Hepatocyte (in vitro differentiated cells): ENCODE data around the gene MGARP. TPM values are rescaled to one million over a fixed set of nuclear protein-coding genes. Genes with fewer than 3 reads are reported as not detected.

ENCODE experiments used
- DNase-seq: peaks from one replicate; pipeline ENCODE4 v3.0.0-alpha.2; 2016; ENCODE audit warnings: low spot score
- H2AFZ ChIP-seq: fragments of 200-600 bp; sonication (generic); 2 replicates; pipeline ENCODE4 v1.6.0; 2016; ENCODE audit warnings: antibody characterized with exemption, mild to moderate bottlenecking
- H3K27ac ChIP-seq: fragments of 200-600 bp; sonication (generic); 2 replicates; pipeline ENCODE4 v1.5.1; 2016; ENCODE audit warnings: mild to moderate bottlenecking
- H3K27me3 ChIP-seq: fragments of 200-600 bp; sonication (generic); 2 replicates; pipeline ENCODE4 v1.6.1; 2016
- H3K36me3 ChIP-seq: fragments of 200-600 bp; sonication (generic); replicated peaks from 2 replicates; pipeline ENCODE4 v1.5.1; 2016; ENCODE audit warnings: low read depth; ENCODE audit not compliant: insufficient read depth
- H3K4me1 ChIP-seq: fragments of 200-600 bp; sonication (generic); 2 replicates; pipeline ENCODE4 v1.5.1; 2016; ENCODE audit warnings: mild to moderate bottlenecking, moderate library complexity; ENCODE audit not compliant: insufficient read depth
- H3K4me2 ChIP-seq: fragments of 200-600 bp; sonication (generic); 2 replicates; pipeline ENCODE4 v1.6.0; 2016
- H3K4me3 ChIP-seq: fragments of 200-600 bp; sonication (generic); 2 replicates; pipeline ENCODE4 v1.5.1; 2016; ENCODE audit warnings: mild to moderate bottlenecking
- H3K79me2 ChIP-seq: fragments of 200-600 bp; sonication (generic); 2 replicates; pipeline ENCODE4 v1.6.0; 2017; ENCODE audit warnings: mild to moderate bottlenecking
- H3K9me2 ChIP-seq: fragments of 200-600 bp; sonication (generic); replicated peaks from 2 replicates; pipeline ENCODE4 v1.6.0; 2017; ENCODE audit warnings: mild to moderate bottlenecking; ENCODE audit not compliant: insufficient read depth
- H3K9me3 ChIP-seq: fragments of 200-600 bp; sonication (generic); 2 replicates; pipeline ENCODE4 v1.5.1; 2016; ENCODE audit warnings: low read depth, mild to moderate bottlenecking
- H4K20me1 ChIP-seq: fragments of 200-600 bp; sonication (generic); 2 replicates; pipeline ENCODE4 v1.6.0; 2016; ENCODE audit warnings: mild to moderate bottlenecking; ENCODE audit not compliant: insufficient read depth, poor library complexity, severe bottlenecking
- EZH2 ChIP-seq: fragments of 200-600 bp; sonication (generic); IDR thresholded peaks from 2 replicates; pipeline ENCODE4 v1.6.1; 2016; ENCODE audit warnings: antibody characterized with exemption, mild to moderate bottlenecking, borderline replicate concordance
- EZH2phosphoT487 ChIP-seq: fragments of 200-600 bp; sonication (generic); IDR thresholded peaks from one replicate; pipeline ENCODE4 v1.6.1; 2018; ENCODE audit warnings: antibody characterized with exemption, mild to moderate bottlenecking, low read depth, moderate library complexity; ENCODE audit not compliant: unreplicated experiment, severe bottlenecking
- WGBS: methylation state at CpG from one replicate; pipeline ENCODE4 v1.1.6; 2016; ENCODE audit warnings: low lambda C conversion rate; ENCODE audit errors: missing lambda C conversion rate; 5-methylcytosine and 5-hydroxymethylcytosine counted together
- polyA plus RNA-seq: library from polyadenylated mRNA; unstranded; fragments of >200 nt; fragmentation: Nextera tagmentation; extraction: Ambion mirVana; gene quantifications from 2 replicates; pipeline ENCODE4 v1.2.1, GENCODE V29; 2016
- total RNA-seq: library from RNA; depleted of rRNA; stranded (reverse); fragments of >200 nt; gene quantifications from 2 replicates; pipeline ENCODE4 v1.2.3, GENCODE V29; 2014
- TF ChIP-seq, protein P1 (sequence below): fragments of 200-600 bp; sonication (generic); IDR thresholded peaks from 2 replicates; pipeline ENCODE4 v1.5.1; 2016; ENCODE audit warnings: antibody characterized with exemption, mild to moderate bottlenecking; ENCODE audit not compliant: poor library complexity

Gene MGARP
- total and polyA plus RNA-seq, 2 experiments from 2014 or later = 0.90 to 4.3 TPM

DNA sequence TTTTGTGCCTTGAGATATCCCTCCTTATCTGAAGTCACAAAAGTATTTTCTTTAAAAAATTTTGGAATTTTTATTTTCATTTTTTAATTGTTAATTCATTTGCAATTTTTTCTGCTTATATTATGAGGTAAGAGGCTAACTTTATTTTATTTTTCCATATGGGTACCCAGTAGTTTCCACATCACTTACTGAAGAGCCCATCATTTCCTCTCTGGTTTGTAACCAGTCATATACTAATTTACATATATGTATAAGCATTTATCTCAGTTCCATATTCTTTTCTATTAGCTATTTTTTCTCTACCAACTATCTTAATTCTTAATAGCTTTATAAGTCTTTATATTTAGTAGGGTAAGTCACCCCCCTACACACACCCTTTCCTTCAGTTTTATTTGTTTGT, 27.0 kb downstream of the MGARP start:
- no peak for DNase-seq
- no peaks in the 10 kb centered on the region for H3K9me3 ChIP-seq
- no peak overlapping the region for H3K27ac ChIP-seq
- H3K4me3 ChIP-seq = no peak overlapping the region
- no peaks in the 10 kb centered on the region for H3K36me3 ChIP-seq
- H3K27me3 ChIP-seq = no peaks in the 10 kb centered on the region
- H3K9me2 ChIP-seq = no peaks in the 10 kb centered on the region
- no peak overlapping the region for H3K4me2 ChIP-seq
- H4K20me1 ChIP-seq = no peaks in the 10 kb centered on the region
- H3K79me2 ChIP-seq = no peaks in the 10 kb centered on the region
- TF ChIP-seq, protein P1, sequence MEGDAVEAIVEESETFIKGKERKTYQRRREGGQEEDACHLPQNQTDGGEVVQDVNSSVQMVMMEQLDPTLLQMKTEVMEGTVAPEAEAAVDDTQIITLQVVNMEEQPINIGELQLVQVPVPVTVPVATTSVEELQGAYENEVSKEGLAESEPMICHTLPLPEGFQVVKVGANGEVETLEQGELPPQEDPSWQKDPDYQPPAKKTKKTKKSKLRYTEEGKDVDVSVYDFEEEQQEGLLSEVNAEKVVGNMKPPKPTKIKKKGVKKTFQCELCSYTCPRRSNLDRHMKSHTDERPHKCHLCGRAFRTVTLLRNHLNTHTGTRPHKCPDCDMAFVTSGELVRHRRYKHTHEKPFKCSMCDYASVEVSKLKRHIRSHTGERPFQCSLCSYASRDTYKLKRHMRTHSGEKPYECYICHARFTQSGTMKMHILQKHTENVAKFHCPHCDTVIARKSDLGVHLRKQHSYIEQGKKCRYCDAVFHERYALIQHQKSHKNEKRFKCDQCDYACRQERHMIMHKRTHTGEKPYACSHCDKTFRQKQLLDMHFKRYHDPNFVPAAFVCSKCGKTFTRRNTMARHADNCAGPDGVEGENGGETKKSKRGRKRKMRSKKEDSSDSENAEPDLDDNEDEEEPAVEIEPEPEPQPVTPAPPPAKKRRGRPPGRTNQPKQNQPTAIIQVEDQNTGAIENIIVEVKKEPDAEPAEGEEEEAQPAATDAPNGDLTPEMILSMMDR = no peak
- TF ChIP-seq EZH2phosphoT487 = no peak
- no peak for TF ChIP-seq EZH2
- H2AFZ ChIP-seq = no peak overlapping the region
- no peaks in the 10 kb centered on the region for H3K4me1 ChIP-seq

DNA sequence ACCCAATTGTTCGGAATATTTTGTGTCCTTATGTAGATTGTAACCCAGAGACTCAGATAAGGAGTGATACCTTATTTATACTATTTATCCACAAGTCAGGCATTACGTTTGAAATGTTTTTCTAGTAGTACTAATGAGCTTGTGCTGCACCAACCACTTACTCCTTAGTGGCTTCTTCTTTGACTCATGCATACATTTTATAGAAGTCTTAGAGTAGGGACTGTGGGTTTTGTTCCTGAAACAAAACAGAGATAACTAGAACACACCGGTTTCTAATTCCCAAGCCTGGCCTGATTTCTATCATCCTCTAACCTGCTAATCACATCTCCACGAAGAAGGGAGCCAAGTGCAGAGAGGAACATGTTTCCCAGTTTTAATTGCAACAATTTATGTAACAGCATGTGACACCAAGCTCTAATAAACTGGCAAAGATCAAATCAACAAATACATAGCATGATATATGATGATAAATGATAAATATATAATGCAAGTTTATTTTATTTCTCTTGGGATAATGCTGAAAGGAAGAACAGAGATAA, 32.3 kb downstream of the MGARP start:
- Histone ChIP-seq H3K4me3 (no peak overlapping the region), H2AFZ (no peak overlapping the region), H3K9me2 (no peaks in the 10 kb centered on the region), H4K20me1 (no peaks in the 10 kb centered on the region), H3K9me3 (no peaks in the 10 kb centered on the region), H3K4me1 (no peaks in the 10 kb centered on the region), H3K27ac (no peak overlapping the region), H3K79me2 (no peaks in the 10 kb centered on the region), H3K36me3 (no peaks in the 10 kb centered on the region), H3K27me3 (no peaks in the 10 kb centered on the region), H3K4me2 (no peak overlapping the region)
- TF ChIP-seq EZH2phosphoT487 (no peak), EZH2 (no peak)
- TF ChIP-seq, protein P1 = no peak
- no peak for DNase-seq
- 65% methylated on average over 4 of the region's 4 CpGs for WGBS

DNA sequence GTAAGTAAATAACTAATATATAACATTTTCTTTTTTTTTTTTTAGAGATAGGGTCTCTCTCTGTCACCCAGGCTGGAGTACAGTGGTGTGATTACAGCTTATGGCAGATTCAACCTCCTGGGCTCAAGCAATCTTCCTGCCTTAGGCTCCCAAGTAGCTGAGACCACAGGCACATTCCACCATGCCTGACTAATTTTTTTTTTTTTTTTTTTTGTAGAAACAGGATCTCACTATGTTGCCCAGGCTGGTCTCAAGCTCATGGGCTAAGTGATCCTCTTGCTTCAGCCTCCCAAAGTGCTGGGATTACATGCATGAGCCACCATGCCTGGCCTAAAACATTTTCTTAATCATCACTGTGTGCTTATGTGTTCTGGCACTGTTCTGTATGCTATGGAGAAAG, 32.8 kb downstream of the MGARP start:
- Histone ChIP-seq H2AFZ (no peak overlapping the region), H3K27me3 (no peaks in the 10 kb centered on the region), H3K4me3 (no peak overlapping the region), H3K9me3 (no peaks in the 10 kb centered on the region), H3K27ac (no peak overlapping the region), H3K9me2 (no peaks in the 10 kb centered on the region), H3K4me2 (no peak overlapping the region), H3K4me1 (no peaks in the 10 kb centered on the region), H4K20me1 (no peaks in the 10 kb centered on the region), H3K79me2 (no peaks in the 10 kb centered on the region), H3K36me3 (no peaks in the 10 kb centered on the region)
- no peak for DNase-seq
- TF ChIP-seq EZH2 = no peak
- TF ChIP-seq EZH2phosphoT487 = no peak
- TF ChIP-seq, protein P1 = no peak

DNA sequence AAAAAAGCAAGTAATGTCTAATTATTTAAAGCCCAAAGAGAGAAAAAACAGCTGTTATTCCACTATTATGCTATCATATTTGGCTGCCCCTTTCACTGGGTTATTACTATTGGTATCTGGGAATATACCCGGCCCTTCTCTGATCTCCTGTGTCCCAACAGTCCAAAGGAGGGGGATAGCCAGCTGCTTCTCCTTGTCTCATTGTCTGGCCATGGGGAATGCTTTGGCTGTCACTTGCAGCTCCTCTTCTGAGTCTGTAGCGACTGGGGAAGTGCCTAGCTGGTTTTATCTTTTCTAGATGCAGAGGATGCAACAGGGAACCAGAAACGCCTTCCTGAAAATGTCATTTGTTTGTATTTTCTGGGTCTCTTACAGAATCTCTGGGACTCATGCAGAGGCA, 33.9 kb downstream of the MGARP start:
- H3K4me3 ChIP-seq = no peak overlapping the region
- H2AFZ ChIP-seq = no peak overlapping the region
- H3K4me1 ChIP-seq = no peaks in the 10 kb centered on the region
- DNase-seq = no peak
- H3K9me2 ChIP-seq = no peaks in the 10 kb centered on the region
- H3K9me3 ChIP-seq = no peaks in the 10 kb centered on the region
- 80% methylated on average over 3 of the region's 3 CpGs for WGBS
- TF ChIP-seq EZH2phosphoT487 (no peak), EZH2 (no peak)
- TF ChIP-seq, protein P1 = no peak
- no peaks in the 10 kb centered on the region for H3K27me3 ChIP-seq
- H3K36me3 ChIP-seq = no peaks in the 10 kb centered on the region
- H4K20me1 ChIP-seq = no peaks in the 10 kb centered on the region
- H3K27ac ChIP-seq = no peak overlapping the region
- H3K4me2 ChIP-seq = no peak overlapping the region
- no peaks in the 10 kb centered on the region for H3K79me2 ChIP-seq
